ENCODE measurements around the gene DNAH14.
"Not testable (repeated sequence)": the region's sequence is repeated elsewhere in the genome, so short reads cannot be mapped to it uniquely, and the experiment has no call there.

GRCh38 chr1:224940735-224941134 lies 11.3 kb downstream of the DNAH14 start:
- TF ChIP-seq, protein P1, sequence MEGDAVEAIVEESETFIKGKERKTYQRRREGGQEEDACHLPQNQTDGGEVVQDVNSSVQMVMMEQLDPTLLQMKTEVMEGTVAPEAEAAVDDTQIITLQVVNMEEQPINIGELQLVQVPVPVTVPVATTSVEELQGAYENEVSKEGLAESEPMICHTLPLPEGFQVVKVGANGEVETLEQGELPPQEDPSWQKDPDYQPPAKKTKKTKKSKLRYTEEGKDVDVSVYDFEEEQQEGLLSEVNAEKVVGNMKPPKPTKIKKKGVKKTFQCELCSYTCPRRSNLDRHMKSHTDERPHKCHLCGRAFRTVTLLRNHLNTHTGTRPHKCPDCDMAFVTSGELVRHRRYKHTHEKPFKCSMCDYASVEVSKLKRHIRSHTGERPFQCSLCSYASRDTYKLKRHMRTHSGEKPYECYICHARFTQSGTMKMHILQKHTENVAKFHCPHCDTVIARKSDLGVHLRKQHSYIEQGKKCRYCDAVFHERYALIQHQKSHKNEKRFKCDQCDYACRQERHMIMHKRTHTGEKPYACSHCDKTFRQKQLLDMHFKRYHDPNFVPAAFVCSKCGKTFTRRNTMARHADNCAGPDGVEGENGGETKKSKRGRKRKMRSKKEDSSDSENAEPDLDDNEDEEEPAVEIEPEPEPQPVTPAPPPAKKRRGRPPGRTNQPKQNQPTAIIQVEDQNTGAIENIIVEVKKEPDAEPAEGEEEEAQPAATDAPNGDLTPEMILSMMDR (conservative IDR thresholded peaks at IDR 0.05; ENCODE audit: low read depth in 2 of 2) = not testable (repeated sequence)
- not testable (repeated sequence) for TF ChIP-seq EZH2 (IDR thresholded peaks at IDR 0.05; ENCODE audit: low read depth, unreplicated experiment)

Measured in GM23338 (cell line).